ENCODE measurements around the gene CD207.
"Not testable (repeated sequence)": the region's sequence is repeated elsewhere in the genome, so short reads cannot be mapped to it uniquely, and the experiment has no call there.

Gene CD207

DNA sequence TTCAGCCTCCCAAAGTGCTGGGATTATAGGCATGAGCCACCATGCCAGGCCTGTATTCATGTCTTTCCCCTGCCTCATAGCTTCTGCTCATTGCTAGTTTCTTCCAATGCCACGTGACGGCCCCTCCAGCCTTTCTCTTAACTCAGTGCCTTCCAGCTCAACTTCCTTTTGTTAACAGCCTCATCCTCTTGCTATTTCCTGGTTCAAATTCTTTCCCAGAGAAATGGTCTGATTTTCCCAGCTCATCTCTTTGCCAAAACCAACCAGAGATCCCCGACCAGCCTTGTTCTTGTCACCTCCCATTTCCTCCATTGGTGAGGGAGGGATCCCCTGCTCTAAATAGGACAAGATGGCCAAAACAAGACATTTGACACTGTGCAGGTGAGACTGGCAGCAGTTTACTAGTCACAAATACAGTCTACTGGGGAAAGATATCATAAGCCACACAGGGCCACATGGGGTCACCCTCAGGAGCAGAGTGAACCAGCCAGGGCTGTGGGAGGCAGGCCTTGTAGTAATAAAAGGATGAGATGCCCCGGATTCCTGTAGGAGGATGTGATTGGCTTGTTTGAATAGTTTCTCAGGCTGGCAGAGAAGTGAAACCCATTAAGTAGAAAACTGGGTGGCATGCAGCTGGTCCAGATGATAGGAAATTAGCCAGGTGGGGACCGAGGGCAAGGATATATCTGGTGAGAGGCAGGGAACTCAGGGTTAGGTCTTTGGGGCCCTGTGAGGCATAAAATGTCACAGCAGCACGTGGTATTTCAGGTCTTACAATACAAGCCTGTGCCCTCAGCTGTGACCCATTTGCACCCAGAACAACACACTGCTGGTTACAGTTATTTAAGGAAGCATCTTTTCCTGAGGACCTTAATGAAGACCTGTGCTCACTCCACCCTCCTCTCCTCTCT, 6.4 kb downstream of the CD207 start:
- DNase-seq: no peak

DNA sequence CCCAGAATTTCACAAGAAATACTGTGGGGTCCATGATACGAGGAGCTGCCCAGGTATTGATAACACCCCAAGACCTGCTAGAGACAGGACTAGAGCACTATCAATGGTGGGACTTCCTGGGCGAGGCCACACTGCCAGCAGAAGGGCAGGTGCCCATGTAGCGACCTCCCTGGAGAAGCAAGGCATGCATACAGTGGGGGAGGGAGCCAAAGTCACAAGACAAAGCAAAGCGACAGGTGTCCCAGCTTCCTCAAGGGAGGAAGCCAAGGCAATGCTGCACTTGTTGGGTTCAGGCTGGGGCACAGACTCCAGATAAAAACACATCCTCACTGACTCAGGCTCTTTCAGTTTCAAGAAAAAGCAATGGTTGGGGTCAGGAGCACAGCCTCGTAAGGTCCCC, 7.5 kb downstream of the CD207 start:
- no peak for DNase-seq

DNA sequence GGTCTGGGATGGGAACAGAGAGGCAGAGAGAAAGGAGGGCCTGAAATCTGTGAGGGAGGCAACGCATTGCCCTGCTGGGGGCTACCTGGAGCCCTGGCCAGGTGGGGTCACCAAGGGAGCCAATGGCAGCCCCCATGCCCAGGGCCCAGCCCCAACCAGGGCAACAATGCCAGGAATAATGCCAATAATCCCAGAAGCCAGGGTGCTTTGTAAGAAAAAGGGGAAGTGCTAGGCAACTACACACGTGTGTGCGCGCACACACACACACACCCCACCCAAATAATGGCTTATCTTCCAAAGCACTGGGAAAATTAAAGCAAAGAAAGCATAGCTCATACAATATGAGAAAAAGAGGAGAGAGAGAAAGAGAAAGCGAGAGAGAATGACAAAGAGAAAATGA, 8.2 kb downstream of the CD207 start:
- DNase-seq: no peak

DNA sequence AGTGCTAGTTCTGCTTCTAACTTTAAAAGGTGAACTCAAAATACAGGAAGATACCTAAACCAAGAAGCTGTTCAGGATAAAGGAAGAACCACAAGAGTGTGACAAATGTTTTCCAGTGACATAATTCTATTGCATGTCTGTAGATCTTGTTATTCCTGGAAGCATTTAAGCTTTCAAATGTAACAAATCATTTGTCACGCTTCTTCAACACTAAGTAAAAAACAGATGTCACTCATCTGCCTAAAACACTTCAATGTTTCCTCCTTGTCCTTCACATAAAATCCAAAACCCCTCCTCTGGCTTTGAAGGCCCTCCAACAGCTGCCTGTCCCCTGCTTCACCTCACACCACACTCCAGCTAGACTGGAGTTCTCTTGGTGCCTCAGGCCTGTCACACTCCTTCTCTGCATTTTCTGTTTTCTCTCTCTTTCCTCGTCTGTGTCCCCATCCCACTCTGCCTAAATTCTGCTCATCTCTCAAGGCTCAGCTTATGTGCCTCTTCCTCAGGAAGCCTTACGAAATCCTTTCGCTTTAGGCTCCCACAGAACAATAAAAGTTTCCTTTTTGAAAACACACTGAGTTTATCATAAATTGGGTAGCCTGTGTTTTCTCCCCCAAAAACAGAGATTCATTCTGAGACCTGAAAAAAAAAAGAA, 8.8 kb downstream of the CD207 start:
- no peak for DNase-seq

DNA sequence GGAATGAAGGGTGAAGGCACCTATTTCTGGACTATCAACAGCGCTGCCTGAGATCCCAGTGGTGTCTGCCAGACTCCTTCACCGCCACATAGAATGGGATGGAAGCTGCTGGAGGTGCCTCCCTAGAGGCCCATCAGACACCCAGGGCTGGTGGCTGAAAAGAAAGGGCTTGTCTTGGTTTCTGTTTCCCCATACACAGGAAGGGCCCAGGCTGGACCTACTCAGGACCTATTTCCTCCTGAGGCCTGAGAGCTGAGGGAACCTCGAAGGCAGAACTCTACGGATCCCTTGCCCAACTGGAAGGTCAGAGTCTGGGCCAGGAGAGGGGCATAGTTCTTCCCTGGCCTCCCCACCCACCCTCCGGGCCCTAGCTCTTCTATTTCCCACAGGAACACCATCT, 12.4 kb downstream of the CD207 start:
- DNase-seq: no peak

- DNase-seq: no peak
These were observed 12.8 kb downstream of the CD207 start for GRCh38 chr2:70822843-70823242.

DNA sequence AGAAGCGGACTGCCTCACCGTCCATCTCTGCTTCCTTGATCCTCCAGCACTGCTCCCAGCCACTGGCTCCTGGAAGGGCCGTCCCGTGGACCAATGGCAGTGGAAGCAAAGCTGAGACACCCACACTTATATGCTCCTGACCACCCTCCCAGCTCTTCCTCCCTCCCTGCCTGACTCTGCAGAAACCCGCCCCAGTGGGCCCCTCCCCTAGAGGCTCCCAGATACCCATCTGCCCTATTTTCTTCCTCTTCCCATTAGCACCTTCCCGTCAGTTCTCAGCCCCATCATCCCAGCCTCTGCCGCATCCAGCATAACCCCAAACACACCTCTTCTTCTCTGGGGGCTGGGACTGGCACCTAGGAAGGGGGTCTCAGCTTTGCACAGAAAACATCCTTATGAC, 15.1 kb downstream of the CD207 start, which contains the start of gene CLEC4F:
CLEC4F (minus strand) TSS at position 101 of the 400 bp plus-strand sequence; CDS start at position 25, 76 bp downstream.
- no peak for DNase-seq

DNA sequence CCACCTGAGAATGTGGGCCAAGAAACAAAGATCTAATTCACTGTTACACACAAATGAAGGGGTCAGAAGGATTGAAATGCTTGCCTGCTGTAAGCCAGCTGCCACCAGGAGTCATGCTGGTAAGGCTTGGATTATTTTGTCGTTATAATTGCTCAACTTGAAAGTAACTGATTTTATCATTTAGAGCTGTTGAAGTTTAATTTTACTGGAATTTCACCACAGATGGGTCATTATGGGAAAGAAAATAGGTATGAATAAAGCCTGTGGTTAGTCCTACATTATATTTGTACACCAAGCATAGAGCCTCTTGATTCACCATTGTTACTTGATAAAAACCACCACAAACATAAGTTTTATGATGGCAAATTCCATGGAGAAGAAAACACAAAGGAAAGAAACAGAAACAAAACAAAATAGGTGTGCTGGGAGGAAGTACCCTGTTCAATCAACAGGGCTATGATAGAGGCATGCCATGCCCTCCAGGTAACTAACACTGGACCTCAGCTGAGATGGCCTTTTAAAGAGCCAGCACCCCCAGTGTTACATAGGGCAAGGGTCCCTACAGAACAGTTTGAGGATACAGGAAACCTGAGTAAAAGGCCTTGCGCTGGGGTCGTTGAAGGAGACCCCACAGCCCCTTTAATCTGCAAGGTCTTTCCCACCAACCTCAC, 18.2 kb downstream of the CD207 start:
- DNase-seq: no peak

GRCh38 chr2:70816726-70817125, 18.9 kb downstream of the CD207 start:
- no peak for DNase-seq

DNA sequence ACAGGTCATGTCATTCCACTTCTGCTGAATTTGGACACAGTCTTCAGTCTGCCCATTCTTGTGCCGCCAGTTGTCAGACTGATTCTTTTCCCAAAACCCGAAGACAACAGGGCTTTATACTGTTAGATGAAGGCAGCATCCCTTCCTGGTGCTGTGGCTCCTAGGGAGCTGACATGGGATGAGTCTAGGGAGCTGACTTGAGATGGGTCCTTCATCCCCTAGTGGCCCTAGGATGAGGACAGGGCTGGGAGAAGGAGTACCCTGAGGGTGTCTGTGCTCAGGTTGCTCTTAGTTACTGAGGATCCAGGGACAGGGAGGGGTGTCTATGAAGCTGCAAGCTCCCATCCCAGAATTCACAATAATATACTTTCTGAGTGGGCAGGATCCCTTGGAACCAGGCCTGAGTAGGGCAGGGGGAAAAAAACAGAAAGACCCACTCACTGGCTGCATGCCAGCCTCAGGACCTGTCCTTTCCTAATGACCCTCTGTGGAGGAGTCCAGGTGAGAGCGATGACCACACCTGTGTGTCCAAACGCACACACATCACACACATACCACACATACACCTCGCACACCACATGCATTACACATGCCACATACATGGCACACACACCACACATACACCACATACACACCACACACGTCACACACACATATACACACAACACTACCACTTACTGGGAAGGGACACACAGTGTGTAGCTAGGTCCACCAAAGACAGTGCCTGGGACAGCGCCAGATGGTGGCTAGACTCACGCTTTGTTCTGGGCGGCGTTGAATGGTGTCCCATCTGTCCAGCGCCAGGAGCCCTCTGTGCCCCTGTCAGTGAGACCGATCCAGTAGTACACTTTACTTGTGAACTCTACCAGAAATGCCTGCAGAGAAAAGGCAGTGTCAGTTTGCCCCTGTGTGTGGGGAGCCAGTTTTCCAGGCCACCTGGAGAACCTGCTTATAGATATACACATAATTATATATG, 26.3 kb downstream of the CD207 start:
- no peak for DNase-seq

- no peak for DNase-seq
These were observed 27.8 kb downstream of the CD207 start for GRCh38 chr2:70807828-70808118.

DNA sequence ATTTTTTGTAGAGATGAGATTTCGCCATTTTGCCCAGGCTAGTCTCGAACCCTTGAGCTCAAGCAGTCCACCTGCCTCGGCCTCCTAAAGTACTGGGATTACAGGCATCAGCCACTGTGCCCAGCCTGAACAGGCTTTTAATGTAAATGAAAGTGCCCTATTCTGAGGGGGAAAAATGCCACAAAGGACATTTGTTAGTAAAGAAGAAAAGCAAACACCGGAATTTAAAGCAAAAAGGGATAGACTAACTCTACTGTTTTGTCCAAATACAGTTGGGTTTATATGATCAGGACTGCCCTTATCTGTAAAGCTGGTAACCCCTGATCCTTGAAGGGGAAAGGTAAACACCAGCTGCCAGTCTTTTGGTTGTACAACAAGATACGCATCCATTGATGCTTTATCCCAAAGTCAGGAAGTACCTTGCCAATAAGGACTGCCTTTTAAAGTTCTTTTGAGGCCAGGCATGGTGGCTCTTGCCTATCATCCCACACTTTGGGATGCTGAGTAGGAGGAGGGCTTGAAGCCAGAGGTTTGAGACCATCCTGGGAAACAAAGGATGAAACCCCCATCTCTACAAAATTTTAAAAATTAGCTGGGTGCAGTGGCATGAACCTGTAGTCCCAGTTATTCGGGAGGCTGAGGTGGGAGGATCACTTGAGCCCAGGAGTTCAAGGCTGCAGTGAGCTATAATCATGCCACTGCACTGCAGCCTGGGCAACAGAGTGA, 28.4 kb downstream of the CD207 start:
- DNase-seq: no peak

DNA sequence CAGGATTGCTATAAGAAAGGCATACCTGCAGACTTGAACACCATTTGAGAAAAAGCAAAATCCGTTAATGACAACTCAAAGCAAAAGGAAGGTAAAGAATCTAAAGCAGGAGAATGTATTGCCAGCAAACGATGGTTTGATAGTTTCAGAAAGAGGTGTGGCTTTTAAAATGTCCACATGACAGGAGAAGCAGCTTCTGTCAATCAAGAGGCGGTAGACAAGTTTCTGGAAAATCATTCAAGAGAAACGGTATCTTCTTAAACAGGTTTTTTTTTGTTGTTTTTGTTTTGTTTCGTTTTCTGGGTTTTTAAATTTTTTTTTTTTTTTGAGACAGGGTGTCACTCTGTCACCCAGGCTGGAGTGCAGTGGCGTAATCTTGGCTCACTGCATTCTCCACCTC, 29.0 kb downstream of the CD207 start:
- DNase-seq: no peak

DNA sequence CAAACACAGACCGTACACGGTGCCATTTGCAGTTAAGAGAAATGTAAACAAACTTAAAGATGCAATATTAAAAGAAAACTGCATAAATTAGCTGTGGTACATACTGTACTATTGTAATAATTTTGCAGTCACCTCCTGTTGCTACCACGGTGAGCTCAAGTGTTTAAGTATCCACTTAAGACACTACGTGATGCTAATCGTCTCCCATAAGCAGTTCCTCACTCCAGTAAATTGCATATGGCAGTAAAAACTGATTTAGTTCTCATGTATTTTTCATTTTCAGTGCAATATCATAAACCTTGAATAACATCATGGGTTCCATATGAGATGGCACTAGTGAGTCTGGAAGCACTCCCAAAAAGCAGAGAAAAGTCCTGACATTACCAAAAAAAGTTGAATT, 29.6 kb downstream of the CD207 start:
- DNase-seq: no peak

DNA sequence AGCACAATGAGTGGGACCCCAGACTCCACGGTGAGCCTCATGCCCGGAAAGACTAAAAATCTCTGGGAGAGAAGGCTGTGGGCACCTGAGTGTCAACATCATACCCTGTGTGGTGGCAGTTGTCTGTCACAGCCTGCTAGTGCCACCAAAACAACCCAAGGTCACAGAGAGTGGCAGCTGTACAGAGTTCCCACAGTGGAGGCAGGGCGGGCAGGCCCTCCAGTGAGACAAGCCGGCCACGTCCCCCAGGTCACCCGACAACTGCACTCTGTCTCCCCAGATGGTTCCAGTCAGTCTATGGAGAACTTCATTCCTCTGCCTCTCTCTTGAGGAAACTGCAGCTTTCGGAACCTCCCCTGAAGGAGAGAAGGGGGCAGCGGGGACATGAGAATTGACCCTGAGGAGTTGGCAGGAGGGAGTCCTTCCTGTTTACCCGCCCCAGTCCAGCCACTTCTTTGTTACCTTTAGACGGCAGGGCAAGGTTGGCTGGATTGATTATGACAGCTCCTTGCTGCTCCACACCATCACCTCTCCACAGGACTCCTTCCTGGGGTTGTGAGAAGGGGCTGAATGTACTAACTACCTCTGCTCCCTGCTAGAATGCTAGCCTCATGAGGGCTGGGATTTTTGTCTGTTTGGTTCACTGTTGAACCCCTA, 33.9 kb downstream of the CD207 start:
- no peak for DNase-seq

- no peak for DNase-seq
These were observed 35.9 kb downstream of the CD207 start for GRCh38 chr2:70799706-70800105.

DNA sequence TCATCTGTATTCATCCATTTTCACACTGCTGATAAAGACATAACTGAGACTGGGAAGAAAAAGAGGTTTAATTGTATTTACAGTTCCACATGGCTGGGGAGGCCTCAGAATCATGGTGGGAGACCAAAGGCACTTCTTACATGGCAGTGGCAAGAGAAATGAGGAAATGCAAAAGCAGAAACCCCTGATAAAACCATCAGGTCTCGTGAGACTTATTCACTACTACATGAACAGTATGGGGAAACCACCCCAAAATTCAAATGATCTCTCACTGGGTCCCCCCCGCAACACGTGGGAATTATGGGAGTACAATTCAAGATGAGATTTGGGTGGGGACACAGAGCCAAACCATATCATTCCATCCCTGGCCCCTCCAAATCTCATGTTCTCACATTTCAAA, 37.6 kb downstream of the CD207 start:
- not testable (repeated sequence) for DNase-seq

DNA sequence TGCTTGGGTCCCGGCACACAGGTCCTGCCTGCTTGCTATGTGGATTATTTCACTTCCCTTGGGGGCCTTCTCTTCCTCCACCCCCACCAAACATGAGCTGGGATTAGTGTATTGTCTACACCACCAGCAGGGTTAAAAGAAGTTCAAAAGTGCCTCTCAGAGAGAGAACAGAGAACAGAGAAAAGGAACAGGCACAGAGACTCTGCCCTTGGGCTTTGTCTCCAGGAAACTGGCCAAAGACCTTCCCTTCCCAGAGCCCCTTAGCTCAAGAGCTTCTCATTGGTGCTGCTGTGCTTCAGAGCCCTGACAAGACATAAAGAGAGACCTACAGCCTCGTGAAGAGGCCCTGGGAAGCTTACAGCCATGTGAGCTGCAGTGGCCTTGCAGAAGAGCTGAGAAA, 38.1 kb downstream of the CD207 start:
- no peak for DNase-seq

DNA sequence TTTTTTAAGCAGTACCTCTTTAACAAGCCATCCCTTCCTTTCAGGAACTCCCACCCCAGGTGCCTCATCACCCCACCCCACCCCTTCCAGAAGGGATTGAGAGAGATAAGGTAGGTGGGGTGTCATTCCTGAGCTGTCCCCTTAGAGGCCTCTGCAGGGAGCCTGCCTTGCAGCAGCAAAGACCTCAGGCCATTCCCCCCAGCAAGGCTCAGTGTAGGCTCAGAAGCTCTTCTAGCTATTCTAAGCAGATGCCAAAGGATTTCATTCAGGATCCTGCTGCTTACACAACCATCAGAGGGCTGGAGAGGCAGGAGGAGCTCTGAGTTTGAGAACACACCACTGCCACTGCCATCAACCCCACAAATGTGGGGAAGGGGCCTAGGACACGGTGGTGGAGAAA, 39.4 kb downstream of the CD207 start:
- no peak for DNase-seq

DNA sequence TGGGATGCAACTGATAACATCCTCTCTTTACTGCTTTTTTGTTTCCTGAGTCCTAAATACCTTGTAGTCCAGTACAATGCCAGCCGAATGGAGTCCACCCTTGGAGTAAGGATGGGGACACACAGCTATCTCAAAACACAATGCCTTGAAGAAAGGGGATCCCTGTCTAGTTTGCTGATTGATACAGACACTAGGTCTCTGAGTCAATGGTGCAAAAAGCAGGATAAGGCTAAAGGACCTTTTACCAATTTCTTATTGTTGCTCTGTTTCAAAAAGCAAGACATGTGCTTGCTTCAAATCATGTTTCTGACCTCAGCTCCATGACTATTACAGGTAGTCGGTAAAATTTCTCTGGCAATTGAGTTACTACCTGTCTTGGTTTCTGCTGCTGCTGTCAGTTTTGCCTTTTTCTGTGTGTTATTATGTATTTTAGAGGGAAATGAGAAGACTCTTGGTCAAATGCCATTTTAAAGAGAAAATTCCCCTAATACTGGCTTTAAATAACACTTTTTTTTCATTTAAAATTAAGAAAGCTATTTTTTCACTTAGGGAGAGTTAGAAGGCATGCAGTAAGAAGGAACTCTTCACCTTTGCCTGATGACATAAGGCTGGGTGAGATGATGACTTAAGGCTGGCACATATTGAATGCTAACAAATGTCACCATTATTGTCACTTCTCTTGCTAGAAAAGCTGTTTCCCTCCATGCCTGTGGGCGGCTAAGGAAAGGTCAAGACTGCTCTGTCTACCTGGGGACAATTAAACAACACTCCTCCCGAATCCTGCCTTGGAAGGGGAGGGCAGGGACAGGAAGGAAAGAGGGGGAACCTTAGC, 40.2 kb downstream of the CD207 start:
- DNase-seq: no peak

DNA sequence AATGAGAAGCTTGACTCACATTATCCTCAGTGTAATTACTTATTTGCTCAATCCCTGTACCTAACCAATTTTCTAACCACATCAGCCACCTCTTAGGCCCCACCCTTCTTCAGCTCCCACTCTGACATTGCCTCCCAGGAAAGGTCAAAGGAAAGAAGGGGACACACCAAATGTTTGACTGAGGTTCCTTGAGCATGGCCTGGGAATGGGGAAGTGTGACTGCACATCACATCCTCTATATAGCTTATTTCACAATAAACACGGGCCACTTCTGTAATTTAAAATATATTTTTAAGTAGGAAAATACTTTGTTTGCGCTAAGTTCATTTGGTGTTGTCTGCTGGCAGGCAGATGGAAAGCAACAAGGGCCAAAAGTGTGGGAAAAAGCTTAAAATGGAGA, 42.2 kb downstream of the CD207 start:
- DNase-seq: no peak
